Measurements from ENCODE around the gene ARRB1. TPM values are rescaled to one million over a fixed set of nuclear protein-coding genes. Genes with fewer than 3 reads are reported as not detected.

Gene ARRB1
- total RNA-seq, 1 experiment from 2014 or later = 24.2 TPM

DNA sequence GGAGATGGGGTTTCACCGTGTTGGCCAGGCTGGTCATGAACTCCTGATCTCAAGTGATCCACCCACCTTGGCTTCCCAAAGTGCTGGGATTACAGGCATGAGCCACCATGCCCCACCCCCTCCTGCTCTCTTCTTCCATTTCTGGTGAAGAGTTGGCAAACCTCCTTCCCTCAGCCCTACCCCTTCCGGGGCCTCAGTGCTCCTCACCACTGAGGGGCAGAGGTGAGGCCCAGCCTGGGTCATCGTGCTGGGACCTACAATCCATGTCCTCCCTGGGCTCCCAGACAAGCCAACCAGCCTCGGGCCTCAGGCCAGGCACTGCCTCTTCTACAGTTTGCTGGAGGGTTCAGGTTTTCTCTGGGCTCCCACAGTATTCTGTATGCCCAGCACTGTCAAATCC is 125.7 kb downstream of the ARRB1 start:
- Histone ChIP-seq H3K27ac (ENCODE audit: low read depth, low read length) (no peak overlapping the region), H3K79me2 (ENCODE audit: insufficient read depth, low read length) (no peaks in the 10 kb centered on the region), H3K9me2 (ENCODE audit: insufficient read depth) (no peaks in the 10 kb centered on the region), H3K4me1 (ENCODE audit: control insufficient read depth in 1 of 2, insufficient read depth in 2 of 2, low read length in 2 of 2) (peaks cover 0 to 7% of the 10 kb centered on the region in 2 experiments; a peak in 2 of 4 replicates), H2AFZ (ENCODE audit: low read depth, low read length, poor library complexity, severe bottlenecking) (no peak overlapping the region), H3K4me3 (replicated peaks in 1 of 2; ENCODE audit: low read depth in 1 of 2, low read length in 2 of 2) (no peak overlapping the region), H3K27me3 (ENCODE audit: insufficient read depth, low read length) (peaks cover 4% of the 10 kb centered on the region; the same call in 1 of the 2 replicates), H3K9ac (ENCODE audit: low read length) (no peak overlapping the region), H4K20me1 (ENCODE audit: insufficient read depth) (no peaks in the 10 kb centered on the region), H3K9me3 (ENCODE audit: control insufficient read depth in 1 of 2, insufficient read depth in 1 of 2, low read depth in 1 of 2, low read length in 2 of 2) (no peaks in the 10 kb centered on the region), H3K4me2 (ENCODE audit: low read length) (no peak overlapping the region), H3K36me3 (ENCODE audit: control insufficient read depth in 1 of 2, insufficient read depth in 2 of 2, low read length in 2 of 2) (no peaks in the 10 kb centered on the region)
- no peak for TF ChIP-seq CEBPB (IDR thresholded peaks at IDR 0.05; ENCODE audit: low read depth)
- TF ChIP-seq FOSL1 (IDR thresholded peaks at IDR 0.05; ENCODE audit: low read depth) = no peak
- no peak for TF ChIP-seq SIN3A (IDR thresholded peaks at IDR 0.05; ENCODE audit: low read depth)
- no peak for TF ChIP-seq POLR2A (IDR thresholded peaks at IDR 0.05; ENCODE audit: borderline replicate concordance, extremely low read depth, insufficient read depth, insufficient read length)
- TF ChIP-seq EGR1 (IDR thresholded peaks at IDR 0.05; ENCODE audit: low read depth) = no peak
- no peak for TF ChIP-seq EZH2phosphoT487 (IDR thresholded peaks at IDR 0.05; ENCODE audit: borderline replicate concordance)
- no peak for TF ChIP-seq SRF (IDR thresholded peaks at IDR 0.05; ENCODE audit: low read depth)
- ChIA-PET CTCF (interaction anchor here (1.3 kb wide), 1 partner anchor 85 kb away, joined by 4 read pairs; no protein-coding TSS in a partner anchor), POLR2A (no interaction called here), RAD21 (ENCODE audit: low non-redundant PET in 1 of 2, low total read pairs in 2 of 2, uncharacterized antibody in 2 of 2, unreplicated experiment in 2 of 2) (no interaction called here)
- no peak for ATAC-seq
- intact Hi-C loops (cut with micrococcal nuclease) = no loop called here
- no peak for DNase-seq (ENCODE audit: low read depth, low spot score)
- BruUV-seq (replicated peaks) = no TSS peak

DNA sequence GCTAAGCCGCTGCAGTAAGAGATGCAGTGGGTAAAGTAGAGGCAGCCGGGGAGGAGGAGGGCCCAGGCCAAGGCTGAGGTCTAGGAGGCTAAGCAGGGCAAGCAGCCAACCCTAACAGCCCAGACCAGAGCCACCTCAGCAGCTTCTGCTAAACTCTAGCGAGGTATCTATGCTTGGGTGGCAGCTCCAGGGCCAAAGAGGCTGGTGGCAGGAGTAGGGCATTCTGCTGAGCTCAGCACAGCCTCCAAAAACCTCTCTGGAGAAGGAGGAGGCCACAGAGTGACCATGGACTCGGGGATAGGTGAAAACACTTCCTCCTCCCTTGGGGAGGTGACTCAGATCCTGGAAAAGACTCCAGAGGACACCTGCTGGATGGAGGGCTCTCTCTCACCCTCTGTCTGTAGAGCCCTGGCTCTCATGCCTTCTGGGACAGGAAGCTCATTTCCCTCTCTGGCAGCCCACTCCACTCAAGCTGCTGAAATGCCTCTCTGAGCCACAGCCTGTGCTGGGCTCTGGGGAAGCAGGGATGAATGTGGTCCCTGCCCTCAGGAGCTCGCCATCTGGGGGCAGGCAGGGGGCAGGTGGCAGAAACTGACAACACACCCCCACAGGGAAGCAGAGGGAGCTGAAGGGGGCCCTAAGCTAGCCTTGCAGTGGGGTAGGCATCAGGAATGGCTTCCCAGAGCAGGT is 127.4 kb downstream of the ARRB1 start:
- ChIA-PET RAD21 (ENCODE audit: low non-redundant PET in 1 of 2, low total read pairs in 2 of 2, uncharacterized antibody in 2 of 2, unreplicated experiment in 2 of 2) (interaction anchor here in 1 of 2 experiments (0.8 kb wide), 1 partner anchor 10 kb away, joined by 3 read pairs; no protein-coding TSS in a partner anchor), CTCF (interaction anchor here (1.1 to 1.9 kb wide), 5 partner anchors 10 to 83 kb away, joined by 4 to 12 read pairs (median 10); no protein-coding TSS in a partner anchor), POLR2A (interaction anchor here (1.4 kb wide), 1 partner anchor 18 kb away, joined by 3 read pairs; no protein-coding TSS in a partner anchor)
- Histone ChIP-seq H3K9ac (ENCODE audit: low read length) (no peak overlapping the region), H2AFZ (ENCODE audit: low read depth, low read length, poor library complexity, severe bottlenecking) (no peak overlapping the region), H3K4me2 (ENCODE audit: low read length) (peak overlapping the region; percentile 19; the same call in 1 of the 2 replicates), H3K36me3 (ENCODE audit: control insufficient read depth in 1 of 2, insufficient read depth in 2 of 2, low read length in 2 of 2) (no peaks in the 10 kb centered on the region), H3K4me3 (replicated peaks in 1 of 2; ENCODE audit: low read depth in 1 of 2, low read length in 2 of 2) (no peak overlapping the region), H3K79me2 (ENCODE audit: insufficient read depth, low read length) (no peaks in the 10 kb centered on the region), H3K9me3 (ENCODE audit: control insufficient read depth in 1 of 2, insufficient read depth in 1 of 2, low read depth in 1 of 2, low read length in 2 of 2) (no peaks in the 10 kb centered on the region), H3K27me3 (ENCODE audit: insufficient read depth, low read length) (peaks cover 13% of the 10 kb centered on the region; the same call in 1 of the 2 replicates), H3K27ac (ENCODE audit: low read depth, low read length) (no peak overlapping the region), H3K9me2 (ENCODE audit: insufficient read depth) (no peaks in the 10 kb centered on the region), H4K20me1 (ENCODE audit: insufficient read depth) (no peaks in the 10 kb centered on the region), H3K4me1 (ENCODE audit: control insufficient read depth in 1 of 2, insufficient read depth in 2 of 2, low read length in 2 of 2) (peaks cover 0 to 7% of the 10 kb centered on the region in 2 experiments; a peak in 2 of 4 replicates)
- ATAC-seq (peak; percentile 95), DNase-seq (ENCODE audit: low read depth, low spot score) (no peak)
- intact Hi-C loops (cut with micrococcal nuclease) = no loop called here
- no TSS peak for BruUV-seq (replicated peaks)
- TF ChIP-seq POLR2AphosphoS5 (IDR thresholded peaks at IDR 0.05; ENCODE audit: low read depth, low read length) (no peak), RAD21 (IDR thresholded peaks at IDR 0.05; ENCODE audit: low read depth) (peak; percentile 30), CEBPB (IDR thresholded peaks at IDR 0.05; ENCODE audit: low read depth) (no peak), SP1 (IDR thresholded peaks at IDR 0.05; ENCODE audit: low read depth) (no peak), CBX3 (IDR thresholded peaks at IDR 0.05; ENCODE audit: low read depth) (0 out of 2 replicates have a peak, but pooled peaks have one; percentile 42), FOSL1 (IDR thresholded peaks at IDR 0.05; ENCODE audit: low read depth) (no peak), YY1 (IDR thresholded peaks at IDR 0.05; ENCODE audit: extremely low read depth, insufficient replicate concordance, low read depth, low read length) (no peak)
- TF ChIP-seq, protein P1, sequence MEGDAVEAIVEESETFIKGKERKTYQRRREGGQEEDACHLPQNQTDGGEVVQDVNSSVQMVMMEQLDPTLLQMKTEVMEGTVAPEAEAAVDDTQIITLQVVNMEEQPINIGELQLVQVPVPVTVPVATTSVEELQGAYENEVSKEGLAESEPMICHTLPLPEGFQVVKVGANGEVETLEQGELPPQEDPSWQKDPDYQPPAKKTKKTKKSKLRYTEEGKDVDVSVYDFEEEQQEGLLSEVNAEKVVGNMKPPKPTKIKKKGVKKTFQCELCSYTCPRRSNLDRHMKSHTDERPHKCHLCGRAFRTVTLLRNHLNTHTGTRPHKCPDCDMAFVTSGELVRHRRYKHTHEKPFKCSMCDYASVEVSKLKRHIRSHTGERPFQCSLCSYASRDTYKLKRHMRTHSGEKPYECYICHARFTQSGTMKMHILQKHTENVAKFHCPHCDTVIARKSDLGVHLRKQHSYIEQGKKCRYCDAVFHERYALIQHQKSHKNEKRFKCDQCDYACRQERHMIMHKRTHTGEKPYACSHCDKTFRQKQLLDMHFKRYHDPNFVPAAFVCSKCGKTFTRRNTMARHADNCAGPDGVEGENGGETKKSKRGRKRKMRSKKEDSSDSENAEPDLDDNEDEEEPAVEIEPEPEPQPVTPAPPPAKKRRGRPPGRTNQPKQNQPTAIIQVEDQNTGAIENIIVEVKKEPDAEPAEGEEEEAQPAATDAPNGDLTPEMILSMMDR (IDR thresholded peaks at IDR 0.05 in 2 of 3, conservative IDR thresholded peaks at IDR 0.05 in 1 of 3; ENCODE audit: borderline replicate concordance in 1 of 3, insufficient read depth in 1 of 3, low read depth in 2 of 3, low read length in 2 of 3) = peak in 2 of 3 experiments; percentile 25 to 37; a peak in 3 of 6 replicates
